ENCODE results near the gene TSPAN1.
"Not testable (repeated sequence)": the region's sequence is repeated elsewhere in the genome, so short reads cannot be mapped to it uniquely, and the experiment has no call there.

Gene TSPAN1

GRCh38 chr1:46218443-46218842 is 43.6 kb downstream of the TSPAN1 start:
- DNase-seq (ENCODE audit: low spot score), result no peak

- DNase-seq (ENCODE audit: low spot score), result no peak
Measured at GRCh38 chr1:46219551-46220520, 44.9 kb downstream of the TSPAN1 start.

- no peak for DNase-seq (ENCODE audit: low spot score)
Measured at GRCh38 chr1:46220808-46221207, 45.9 kb downstream of the TSPAN1 start.

GRCh38 chr1:46221749-46222148 is 46.9 kb downstream of the TSPAN1 start:
- no peak for DNase-seq (ENCODE audit: low spot score)

- not testable (repeated sequence) for DNase-seq (ENCODE audit: low spot score)
Measured at GRCh38 chr1:46223055-46223454, 48.2 kb downstream of the TSPAN1 start.

GRCh38 chr1:46223472-46223943 is 48.6 kb downstream of the TSPAN1 start:
- DNase-seq (ENCODE audit: low spot score), result peak; percentile 71

GRCh38 chr1:46224966-46225365 is 50.1 kb downstream of the TSPAN1 start:
- no peak for DNase-seq (ENCODE audit: low spot score)

- DNase-seq (ENCODE audit: low spot score), result not testable (repeated sequence)
Measured at GRCh38 chr1:46231231-46231630, 56.3 kb downstream of the TSPAN1 start.
